ENCODE measurements around the gene IQSEC2. TPM values are rescaled to one million over a fixed set of nuclear protein-coding genes. Genes with fewer than 3 reads are reported as not detected.

The IQSEC2 gene
- total RNA-seq, 1 experiment from 2014 or later, result 20.7 TPM

DNA sequence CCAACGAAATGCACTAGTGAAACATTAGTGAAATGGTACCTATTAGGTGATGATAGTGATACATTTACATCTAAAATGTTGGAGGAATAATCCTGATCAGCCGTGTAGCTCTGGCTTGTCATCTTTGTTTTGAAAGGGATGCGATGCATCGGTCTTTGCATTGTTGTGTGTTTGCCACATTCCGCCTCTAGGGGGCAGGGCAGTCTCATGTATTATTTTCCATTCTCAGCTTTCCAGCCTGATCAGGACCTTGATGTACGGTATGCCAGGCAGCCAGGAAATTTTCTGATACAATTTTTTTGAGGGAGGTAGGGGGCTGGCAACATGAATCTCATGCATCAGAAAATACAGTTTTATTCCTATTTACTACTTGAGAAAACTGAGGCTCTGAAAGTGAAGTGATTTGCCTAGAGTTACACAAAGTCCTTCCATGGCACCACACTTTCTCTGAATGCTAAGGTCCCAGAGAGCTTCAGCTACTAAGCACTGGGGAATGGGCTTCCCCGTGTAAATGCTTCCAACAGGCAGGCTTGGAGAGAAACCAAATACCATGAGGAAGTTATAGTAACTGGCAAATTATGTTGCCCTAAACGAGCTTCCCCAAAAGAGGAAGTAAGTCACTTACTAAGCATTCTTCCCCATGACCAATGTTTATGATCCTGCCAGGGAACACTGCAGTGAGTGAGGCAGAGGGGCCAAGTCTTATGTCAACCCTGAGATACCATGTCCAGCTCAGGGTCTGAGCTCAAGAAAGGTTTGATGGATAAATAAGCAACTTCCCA lies 31.8 kb upstream of the IQSEC2 start:
- intact Hi-C loops (cut with micrococcal nuclease), result loop anchor here (1.0 kb wide), 1 partner anchor 168 kb away; no protein-coding TSS in a partner anchor
- Histone ChIP-seq H3K9me3 (ENCODE audit: control insufficient read depth in 1 of 2, insufficient read depth in 1 of 2, low read depth in 1 of 2, low read length in 2 of 2) (no peaks in the 10 kb centered on the region), H3K79me2 (ENCODE audit: insufficient read depth, low read length) (no peaks in the 10 kb centered on the region), H2AFZ (ENCODE audit: low read depth, low read length, poor library complexity, severe bottlenecking) (no peak overlapping the region), H3K36me3 (ENCODE audit: control insufficient read depth in 1 of 2, insufficient read depth in 2 of 2, low read length in 2 of 2) (no peaks in the 10 kb centered on the region), H3K9ac (ENCODE audit: low read length) (no peak overlapping the region), H3K4me2 (ENCODE audit: low read length) (no peak overlapping the region), H3K9me2 (ENCODE audit: insufficient read depth) (no peaks in the 10 kb centered on the region), H3K27ac (ENCODE audit: low read depth, low read length) (no peak overlapping the region), H3K27me3 (ENCODE audit: insufficient read depth, low read length) (no peaks in the 10 kb centered on the region), H4K20me1 (ENCODE audit: insufficient read depth) (no peaks in the 10 kb centered on the region), H3K4me3 (replicated peaks in 1 of 2; ENCODE audit: low read depth in 1 of 2, low read length in 2 of 2) (no peak overlapping the region), H3K4me1 (ENCODE audit: control insufficient read depth in 1 of 2, insufficient read depth in 2 of 2, low read length in 2 of 2) (peaks cover 0 to 4% of the 10 kb centered on the region in 2 experiments; a peak in 2 of 4 replicates)
- CTCF ChIA-PET, result interaction anchor here (1.1 to 3.2 kb wide), 11 partner anchors 13 to 229 kb away, joined by 3 to 25 read pairs (median 5); partner anchors contain the start of genes IQSEC2, KDM5C, RIBC1 and SMC1A
- POLR2A ChIA-PET, result no interaction called here
- DNase-seq (ENCODE audit: low read depth, low spot score) (peak; percentile 10), ATAC-seq (peak; percentile 65)
- no TSS peak for BruUV-seq (replicated peaks)
- TF ChIP-seq, protein P1, sequence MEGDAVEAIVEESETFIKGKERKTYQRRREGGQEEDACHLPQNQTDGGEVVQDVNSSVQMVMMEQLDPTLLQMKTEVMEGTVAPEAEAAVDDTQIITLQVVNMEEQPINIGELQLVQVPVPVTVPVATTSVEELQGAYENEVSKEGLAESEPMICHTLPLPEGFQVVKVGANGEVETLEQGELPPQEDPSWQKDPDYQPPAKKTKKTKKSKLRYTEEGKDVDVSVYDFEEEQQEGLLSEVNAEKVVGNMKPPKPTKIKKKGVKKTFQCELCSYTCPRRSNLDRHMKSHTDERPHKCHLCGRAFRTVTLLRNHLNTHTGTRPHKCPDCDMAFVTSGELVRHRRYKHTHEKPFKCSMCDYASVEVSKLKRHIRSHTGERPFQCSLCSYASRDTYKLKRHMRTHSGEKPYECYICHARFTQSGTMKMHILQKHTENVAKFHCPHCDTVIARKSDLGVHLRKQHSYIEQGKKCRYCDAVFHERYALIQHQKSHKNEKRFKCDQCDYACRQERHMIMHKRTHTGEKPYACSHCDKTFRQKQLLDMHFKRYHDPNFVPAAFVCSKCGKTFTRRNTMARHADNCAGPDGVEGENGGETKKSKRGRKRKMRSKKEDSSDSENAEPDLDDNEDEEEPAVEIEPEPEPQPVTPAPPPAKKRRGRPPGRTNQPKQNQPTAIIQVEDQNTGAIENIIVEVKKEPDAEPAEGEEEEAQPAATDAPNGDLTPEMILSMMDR (IDR thresholded peaks at IDR 0.05 in 2 of 3, conservative IDR thresholded peaks at IDR 0.05 in 1 of 3; ENCODE audit: borderline replicate concordance in 1 of 3, insufficient read depth in 1 of 3, low read depth in 2 of 3, low read length in 2 of 3), result peak; percentile 48 to 65 (median 61); a peak in 5 of 6 replicates
- TF ChIP-seq YY1 (IDR thresholded peaks at IDR 0.05; ENCODE audit: extremely low read depth, insufficient replicate concordance, low read depth, low read length), result no peak
- TF ChIP-seq, protein P2, sequence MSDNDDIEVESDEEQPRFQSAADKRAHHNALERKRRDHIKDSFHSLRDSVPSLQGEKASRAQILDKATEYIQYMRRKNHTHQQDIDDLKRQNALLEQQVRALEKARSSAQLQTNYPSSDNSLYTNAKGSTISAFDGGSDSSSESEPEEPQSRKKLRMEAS (IDR thresholded peaks at IDR 0.05), result no peak
- TF ChIP-seq RAD21 (IDR thresholded peaks at IDR 0.05; ENCODE audit: low read depth), result peak; percentile 68
- RAD21 ChIA-PET (ENCODE audit: low non-redundant PET in 1 of 2, low total read pairs in 2 of 2, uncharacterized antibody in 2 of 2, unreplicated experiment in 2 of 2), result no interaction called here

DNA sequence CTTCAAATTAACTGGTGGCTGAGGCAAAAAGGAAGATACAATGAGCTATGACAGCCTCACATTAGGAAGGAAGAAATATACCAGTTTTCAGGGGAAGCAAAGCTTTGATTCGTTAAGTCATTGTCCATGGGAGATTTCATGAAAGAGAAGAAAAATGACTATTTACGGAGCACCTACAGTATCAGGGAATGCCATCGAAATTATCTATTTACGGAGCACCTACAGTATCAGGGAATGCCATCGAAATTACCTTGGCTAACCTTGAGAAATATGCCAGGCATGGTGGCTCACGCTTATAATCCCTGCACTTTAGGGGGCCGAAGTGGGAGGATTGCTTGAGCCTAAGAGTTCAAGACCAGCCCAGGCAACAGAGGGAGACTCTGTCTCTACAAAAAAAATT lies 28.5 kb upstream of the IQSEC2 start:
- Histone ChIP-seq H3K9me3 (ENCODE audit: control insufficient read depth in 1 of 2, insufficient read depth in 1 of 2, low read depth in 1 of 2, low read length in 2 of 2) (no peaks in the 10 kb centered on the region), H3K27me3 (ENCODE audit: insufficient read depth, low read length) (no peaks in the 10 kb centered on the region), H3K9me2 (ENCODE audit: insufficient read depth) (no peaks in the 10 kb centered on the region), H4K20me1 (ENCODE audit: insufficient read depth) (no peaks in the 10 kb centered on the region), H3K9ac (ENCODE audit: low read length) (no peak overlapping the region), H3K4me3 (replicated peaks in 1 of 2; ENCODE audit: low read depth in 1 of 2, low read length in 2 of 2) (no peak overlapping the region), H3K36me3 (ENCODE audit: control insufficient read depth in 1 of 2, insufficient read depth in 2 of 2, low read length in 2 of 2) (no peaks in the 10 kb centered on the region), H3K4me1 (ENCODE audit: control insufficient read depth in 1 of 2, insufficient read depth in 2 of 2, low read length in 2 of 2) (peaks cover 0 to 7% of the 10 kb centered on the region in 2 experiments; a peak in 2 of 4 replicates), H3K79me2 (ENCODE audit: insufficient read depth, low read length) (no peaks in the 10 kb centered on the region), H3K4me2 (ENCODE audit: low read length) (no peak overlapping the region), H2AFZ (ENCODE audit: low read depth, low read length, poor library complexity, severe bottlenecking) (no peak overlapping the region), H3K27ac (ENCODE audit: low read depth, low read length) (no peak overlapping the region)
- DNase-seq (ENCODE audit: low read depth, low spot score), result no peak
- intact Hi-C loops (cut with micrococcal nuclease), result no loop called here
- ChIA-PET POLR2A (no interaction called here), RAD21 (ENCODE audit: low non-redundant PET in 1 of 2, low total read pairs in 2 of 2, uncharacterized antibody in 2 of 2, unreplicated experiment in 2 of 2) (no interaction called here), CTCF (interaction anchor here (1.0 kb wide), 1 partner anchor 136 kb away, joined by 3 read pairs; no protein-coding TSS in a partner anchor)
- ATAC-seq, result no peak
- BruUV-seq (replicated peaks), result no TSS peak
- TF ChIP-seq SRF (IDR thresholded peaks at IDR 0.05; ENCODE audit: low read depth) (no peak), FOSL1 (IDR thresholded peaks at IDR 0.05; ENCODE audit: low read depth) (no peak), CBX3 (IDR thresholded peaks at IDR 0.05; ENCODE audit: low read depth) (no peak), ELF1 (IDR thresholded peaks at IDR 0.05; ENCODE audit: borderline replicate concordance, low read depth) (no peak), EZH2phosphoT487 (IDR thresholded peaks at IDR 0.05; ENCODE audit: borderline replicate concordance) (no peak)
- TF ChIP-seq, protein P3, sequence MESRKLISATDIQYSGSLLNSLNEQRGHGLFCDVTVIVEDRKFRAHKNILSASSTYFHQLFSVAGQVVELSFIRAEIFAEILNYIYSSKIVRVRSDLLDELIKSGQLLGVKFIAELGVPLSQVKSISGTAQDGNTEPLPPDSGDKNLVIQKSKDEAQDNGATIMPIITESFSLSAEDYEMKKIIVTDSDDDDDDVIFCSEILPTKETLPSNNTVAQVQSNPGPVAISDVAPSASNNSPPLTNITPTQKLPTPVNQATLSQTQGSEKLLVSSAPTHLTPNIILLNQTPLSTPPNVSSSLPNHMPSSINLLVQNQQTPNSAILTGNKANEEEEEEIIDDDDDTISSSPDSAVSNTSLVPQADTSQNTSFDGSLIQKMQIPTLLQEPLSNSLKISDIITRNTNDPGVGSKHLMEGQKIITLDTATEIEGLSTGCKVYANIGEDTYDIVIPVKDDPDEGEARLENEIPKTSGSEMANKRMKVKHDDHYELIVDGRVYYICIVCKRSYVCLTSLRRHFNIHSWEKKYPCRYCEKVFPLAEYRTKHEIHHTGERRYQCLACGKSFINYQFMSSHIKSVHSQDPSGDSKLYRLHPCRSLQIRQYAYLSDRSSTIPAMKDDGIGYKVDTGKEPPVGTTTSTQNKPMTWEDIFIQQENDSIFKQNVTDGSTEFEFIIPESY (IDR thresholded peaks at IDR 0.05; ENCODE audit: extremely low read depth, insufficient replicate concordance, low read length), result no peak
- TF ChIP-seq, protein P2 (IDR thresholded peaks at IDR 0.05), result no peak

Data from HCT116 (cell line).